GM20431 (cell line): ENCODE results near the gene CEND1.
"Not testable (repeated sequence)": the region's sequence is repeated elsewhere in the genome, so short reads cannot be mapped to it uniquely, and the experiment has no call there.

ENCODE experiments used
- in situ Hi-C: fragments of 300-500 bp; cut with MseI, MboI; formaldehyde crosslinking; loops from one replicate; pipeline ENCODE4 v1.15.0; 2020; ENCODE audit warnings: low sequenced_read_pairs; ENCODE audit not compliant: unreplicated experiment

Gene CEND1

GRCh38 chr11:742571-743201 lies 47.2 kb downstream of the CEND1 start:
- in situ Hi-C loops: no loop called here

GRCh38 chr11:742156-742546 lies 47.7 kb downstream of the CEND1 start:
- in situ Hi-C loops: no loop called here

- in situ Hi-C loops: not testable (repeated sequence)
These were observed 52.0 kb downstream of the CEND1 start for GRCh38 chr11:737899-738298.

- in situ Hi-C loops: no loop called here
These were observed 52.5 kb downstream of the CEND1 start for GRCh38 chr11:737366-737765.
